Measurements from ENCODE around the gene CDK10.

CDK10 gene

DNA sequence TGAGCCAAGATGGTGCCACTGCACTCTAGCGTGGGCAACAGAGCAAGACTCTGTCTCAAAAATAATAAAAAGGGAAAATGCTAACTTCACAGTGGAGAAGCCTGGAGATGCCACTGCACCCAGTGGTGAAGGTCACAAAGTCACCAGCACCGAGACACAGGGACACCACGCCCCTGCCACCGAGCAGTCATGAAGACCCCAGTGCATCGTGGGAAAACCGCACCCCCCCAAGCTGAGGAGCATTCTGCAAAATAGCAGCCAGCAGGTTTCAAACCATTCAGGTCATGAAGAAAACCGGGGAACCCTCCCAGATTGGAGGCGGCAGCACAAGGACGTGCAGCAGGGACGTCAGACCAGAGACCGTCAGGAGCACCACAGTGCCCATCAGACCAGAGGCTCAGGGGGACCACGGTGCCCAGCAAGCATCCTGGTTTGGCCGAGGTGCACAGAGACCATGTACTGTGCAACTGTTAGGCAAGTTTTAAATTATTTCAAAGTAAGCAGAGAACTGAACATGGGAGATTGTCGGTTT is 42.7 kb upstream of the CDK10 start:
- DNase-seq (ENCODE audit: low read depth, low spot score), result no peak
- TF ChIP-seq, protein P1, sequence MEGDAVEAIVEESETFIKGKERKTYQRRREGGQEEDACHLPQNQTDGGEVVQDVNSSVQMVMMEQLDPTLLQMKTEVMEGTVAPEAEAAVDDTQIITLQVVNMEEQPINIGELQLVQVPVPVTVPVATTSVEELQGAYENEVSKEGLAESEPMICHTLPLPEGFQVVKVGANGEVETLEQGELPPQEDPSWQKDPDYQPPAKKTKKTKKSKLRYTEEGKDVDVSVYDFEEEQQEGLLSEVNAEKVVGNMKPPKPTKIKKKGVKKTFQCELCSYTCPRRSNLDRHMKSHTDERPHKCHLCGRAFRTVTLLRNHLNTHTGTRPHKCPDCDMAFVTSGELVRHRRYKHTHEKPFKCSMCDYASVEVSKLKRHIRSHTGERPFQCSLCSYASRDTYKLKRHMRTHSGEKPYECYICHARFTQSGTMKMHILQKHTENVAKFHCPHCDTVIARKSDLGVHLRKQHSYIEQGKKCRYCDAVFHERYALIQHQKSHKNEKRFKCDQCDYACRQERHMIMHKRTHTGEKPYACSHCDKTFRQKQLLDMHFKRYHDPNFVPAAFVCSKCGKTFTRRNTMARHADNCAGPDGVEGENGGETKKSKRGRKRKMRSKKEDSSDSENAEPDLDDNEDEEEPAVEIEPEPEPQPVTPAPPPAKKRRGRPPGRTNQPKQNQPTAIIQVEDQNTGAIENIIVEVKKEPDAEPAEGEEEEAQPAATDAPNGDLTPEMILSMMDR (IDR thresholded peaks at IDR 0.05; ENCODE audit: low read depth, low read length), result no peak
- in situ Hi-C loops (cut with HindIII; ENCODE audit: low sequenced_read_pairs), result no loop called here
- H3K4me3 ChIP-seq (ENCODE audit: low read depth, low read length), result no peak overlapping the region

DNA sequence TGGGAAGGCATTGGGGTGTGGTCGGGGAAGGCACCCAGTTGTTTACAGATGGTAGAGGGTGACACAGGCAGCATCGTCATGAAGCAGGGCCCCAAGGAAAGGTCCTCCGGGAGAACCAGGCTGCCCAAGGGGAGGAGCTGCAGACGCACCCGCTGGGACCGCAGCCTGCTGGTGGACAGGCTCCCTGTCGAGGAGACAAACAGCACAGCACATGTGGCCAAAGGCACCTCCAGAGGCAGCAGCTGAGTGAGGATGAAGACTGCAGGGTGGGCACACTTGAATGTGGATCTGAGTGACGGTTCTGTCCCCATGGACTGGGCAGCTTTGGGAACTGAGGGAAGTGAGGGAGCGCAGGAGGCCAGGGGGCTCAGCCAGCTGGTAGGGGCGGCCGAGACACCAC is 41.4 kb upstream of the CDK10 start:
- TF ChIP-seq, protein P1 (IDR thresholded peaks at IDR 0.05; ENCODE audit: low read depth, low read length), result no peak
- H3K4me3 ChIP-seq (ENCODE audit: low read depth, low read length), result no peak overlapping the region
- in situ Hi-C loops (cut with HindIII; ENCODE audit: low sequenced_read_pairs), result no loop called here
- no peak for DNase-seq (ENCODE audit: low read depth, low spot score)

DNA sequence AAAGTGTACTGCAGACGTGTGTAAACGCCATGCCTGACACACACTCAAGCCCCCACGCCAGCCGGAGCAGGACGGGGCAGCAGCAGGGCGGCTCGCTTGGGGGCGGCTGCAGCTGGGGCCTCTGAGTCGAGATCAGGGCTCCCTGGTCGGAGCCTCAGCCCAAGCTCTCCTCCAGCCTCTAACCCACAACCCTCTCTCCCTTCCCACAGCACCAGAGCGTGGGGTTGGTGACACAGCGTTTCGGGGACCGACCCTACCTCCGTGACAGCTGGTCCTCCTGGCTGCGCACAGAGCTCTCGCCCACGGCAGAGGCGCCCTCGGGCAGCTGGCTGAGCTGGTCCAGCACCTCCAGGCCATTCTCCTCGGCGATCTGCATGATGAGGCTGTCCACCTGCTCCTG is 40.2 kb upstream of the CDK10 start:
- TF ChIP-seq, protein P1 (IDR thresholded peaks at IDR 0.05; ENCODE audit: low read depth, low read length), result no peak
- in situ Hi-C loops (cut with HindIII; ENCODE audit: low sequenced_read_pairs), result no loop called here
- no peak overlapping the region for H3K4me3 ChIP-seq (ENCODE audit: low read depth, low read length)
- no peak for DNase-seq (ENCODE audit: low read depth, low spot score)

DNA sequence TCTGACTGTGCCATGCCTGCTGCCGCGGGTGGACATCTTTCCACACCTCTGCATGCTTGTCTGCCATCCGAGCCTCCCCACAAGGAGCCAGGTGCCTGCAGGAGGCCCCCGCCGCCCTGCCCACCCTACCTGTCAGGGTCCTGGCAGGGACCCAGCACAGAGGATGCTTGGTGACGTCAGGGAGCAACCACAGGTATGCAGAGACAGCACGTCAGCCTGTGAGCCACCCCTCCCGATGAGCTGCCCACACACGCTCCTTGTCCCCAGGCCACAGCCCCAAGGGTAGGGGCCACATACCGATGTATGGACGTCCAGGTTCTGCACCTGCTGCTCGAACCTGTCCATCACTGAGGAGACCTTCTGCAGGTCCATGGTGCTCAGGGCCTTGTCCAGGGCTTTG is 39.6 kb upstream of the CDK10 start:
- TF ChIP-seq, protein P1 (IDR thresholded peaks at IDR 0.05; ENCODE audit: low read depth, low read length), result no peak
- DNase-seq (ENCODE audit: low read depth, low spot score), result no peak
- no peak overlapping the region for H3K4me3 ChIP-seq (ENCODE audit: low read depth, low read length)
- in situ Hi-C loops (cut with HindIII; ENCODE audit: low sequenced_read_pairs), result no loop called here

DNA sequence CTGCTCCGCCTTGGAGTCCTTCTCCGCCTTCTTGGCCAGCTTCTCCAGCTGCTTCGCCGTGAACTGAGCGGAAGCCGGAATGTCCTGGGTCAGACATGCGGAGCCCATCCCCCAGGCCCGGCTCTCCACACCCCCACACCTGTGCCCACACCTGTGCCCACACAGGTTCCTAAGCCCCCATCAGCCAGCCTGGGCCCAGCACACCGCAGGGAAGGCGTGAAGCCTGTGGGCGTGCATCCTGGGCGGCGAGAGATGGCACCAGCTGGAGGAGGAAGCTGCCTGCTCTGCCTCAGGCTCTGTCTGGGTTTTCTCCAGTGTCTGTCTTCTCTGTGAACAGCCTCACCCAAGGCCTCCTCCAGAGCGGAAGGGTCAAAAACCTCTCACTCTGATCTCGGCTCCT is 34.9 kb upstream of the CDK10 start:
- in situ Hi-C loops (cut with HindIII; ENCODE audit: low sequenced_read_pairs), result no loop called here
- H3K4me3 ChIP-seq (ENCODE audit: low read depth, low read length), result no peak overlapping the region
- TF ChIP-seq, protein P1 (IDR thresholded peaks at IDR 0.05; ENCODE audit: low read depth, low read length), result no peak
- no peak for DNase-seq (ENCODE audit: low read depth, low spot score)

DNA sequence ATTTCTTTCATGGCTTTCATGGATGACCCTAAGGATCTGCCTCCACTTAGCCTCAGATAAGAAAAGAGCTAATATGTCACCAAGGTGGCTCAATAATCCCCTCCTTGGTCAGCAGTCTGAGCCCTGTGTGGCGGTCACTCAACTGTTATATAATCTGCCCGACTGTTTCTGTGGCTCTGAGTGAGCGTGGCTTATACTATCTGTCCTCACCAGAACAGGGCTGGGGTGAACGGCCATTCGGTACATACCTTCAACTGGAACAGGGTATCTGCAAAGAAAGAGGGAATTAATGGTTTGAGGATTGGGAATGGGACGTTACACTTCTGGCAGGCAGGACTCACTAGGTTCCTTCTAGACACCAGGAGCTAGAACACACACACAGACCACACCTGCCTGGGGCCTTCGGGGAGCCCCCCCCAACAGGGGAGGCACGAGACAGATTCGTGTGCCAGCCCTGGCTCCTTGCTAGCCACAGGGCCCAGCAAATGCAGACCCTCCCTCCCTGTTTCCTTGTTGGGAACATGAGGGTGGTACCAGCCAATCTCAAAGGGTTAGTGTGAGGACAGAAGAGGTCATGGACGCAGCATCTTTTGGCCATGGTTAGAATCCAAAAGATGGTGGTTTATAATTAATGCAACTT is 32.7 kb upstream of the CDK10 start:
- TF ChIP-seq, protein P1 (IDR thresholded peaks at IDR 0.05; ENCODE audit: low read depth, low read length), result no peak
- in situ Hi-C loops (cut with HindIII; ENCODE audit: low sequenced_read_pairs), result no loop called here
- no peak for DNase-seq (ENCODE audit: low read depth, low spot score)
- no peak overlapping the region for H3K4me3 ChIP-seq (ENCODE audit: low read depth, low read length)

Data from astrocyte of the spinal cord (primary cell).